Esophagus mucosa (tissue), 1 donor: Measurements from ENCODE around the gene TLR4. TPM values are rescaled to one million over a fixed set of nuclear protein-coding genes. Genes with fewer than 3 reads are reported as not detected.

Experiments used
- ATAC-seq: fragments of 200-7000 bp; cut with Tn5 transposase; one replicate; pipeline ENCODE4 v1.9.1; 2020
- total RNA-seq: library from RNA; stranded (reverse); gene quantifications from one replicate; pipeline ENCODE4 v1.2.4, GENCODE V29; 2023
- donor health status: DM: yes; HTN: yes; CAD: no.

The TLR4 gene
- total RNA-seq: 1.0 TPM

GRCh38 chr9:117704024-117704575 is at the start of gene TLR4:
Gene TLR4 (plus strand): TSS chr9:117704403. CDS start chr9:117704473, 70 bp downstream.
- peak; percentile 68 for ATAC-seq

GRCh38 chr9:117656002-117656401 is 48.2 kb upstream of the TLR4 start:
- no peak for ATAC-seq

DNA sequence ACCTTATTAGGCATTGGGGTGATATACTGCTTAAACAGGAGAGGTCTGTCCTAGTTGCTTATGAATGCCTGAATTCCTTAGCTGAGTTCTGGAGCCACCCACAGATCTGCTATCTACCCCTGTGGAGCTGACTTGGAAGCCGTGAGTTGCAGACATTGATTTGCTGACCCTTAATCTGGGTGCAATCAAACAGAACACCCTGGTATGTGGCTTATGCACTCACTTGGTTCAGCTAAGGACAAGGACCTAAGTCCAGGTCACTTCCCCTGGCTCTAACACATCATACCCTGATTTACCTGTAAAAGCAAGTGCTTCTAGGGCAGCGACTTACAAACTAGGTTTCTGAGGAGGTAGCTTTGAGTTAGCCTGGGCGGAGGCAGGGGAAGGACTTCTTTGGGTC is 41.6 kb upstream of the TLR4 start:
- no peak for ATAC-seq

DNA sequence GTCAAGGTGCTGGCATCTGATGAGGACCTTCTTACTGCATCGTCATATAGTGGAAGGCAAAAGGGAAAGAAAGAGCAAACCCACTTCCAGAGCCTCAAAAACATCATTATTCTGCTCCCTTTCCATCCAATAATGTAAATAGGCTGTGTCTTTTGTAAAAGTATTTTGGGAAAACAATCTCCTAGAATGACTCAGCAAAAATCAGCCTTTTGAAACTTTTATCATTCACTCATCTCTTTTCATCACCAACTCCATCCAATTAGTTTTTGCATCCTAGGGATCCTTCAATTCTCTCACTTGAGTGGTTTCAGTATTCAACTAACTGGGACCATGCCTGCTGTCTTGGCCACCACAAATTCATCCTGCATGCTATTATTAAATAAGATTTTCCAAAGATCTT is 39.8 kb upstream of the TLR4 start:
- ATAC-seq: no peak

DNA sequence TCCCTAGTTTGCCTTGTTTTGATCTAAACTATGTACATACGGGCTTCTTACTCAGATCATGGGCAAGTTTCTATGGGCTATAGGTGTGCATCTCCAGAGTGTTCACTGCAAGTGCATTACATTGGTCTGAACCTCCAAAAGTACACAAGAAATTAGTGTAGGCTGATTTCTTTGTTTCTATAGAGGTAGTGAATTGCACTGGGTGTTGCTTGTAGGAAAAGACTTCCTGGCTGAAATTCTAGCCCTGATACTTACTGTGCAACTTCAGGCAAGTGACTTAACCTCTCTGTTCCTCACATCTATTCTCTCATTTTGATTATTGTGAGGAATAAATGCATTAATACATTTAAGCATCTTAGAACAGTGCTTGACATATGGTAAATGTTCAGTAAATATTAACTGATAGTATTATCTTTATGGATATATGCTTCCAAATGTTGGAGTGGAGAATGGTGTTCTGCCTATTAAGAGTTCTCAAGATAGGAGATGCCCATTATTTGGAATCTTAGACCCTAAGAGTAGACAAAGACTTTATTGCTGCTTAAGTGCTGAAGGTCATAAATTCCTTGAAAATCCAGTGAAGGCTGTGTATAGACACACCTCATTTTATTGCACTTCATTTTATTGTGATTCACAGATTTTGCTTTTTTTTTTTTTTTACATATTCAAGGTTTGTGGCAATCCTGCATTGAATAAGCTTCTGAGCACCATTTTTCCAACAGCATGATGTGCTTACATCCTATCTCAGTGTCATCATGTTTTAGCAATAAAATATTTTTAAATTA is 38.4 kb upstream of the TLR4 start:
- ATAC-seq: no peak

DNA sequence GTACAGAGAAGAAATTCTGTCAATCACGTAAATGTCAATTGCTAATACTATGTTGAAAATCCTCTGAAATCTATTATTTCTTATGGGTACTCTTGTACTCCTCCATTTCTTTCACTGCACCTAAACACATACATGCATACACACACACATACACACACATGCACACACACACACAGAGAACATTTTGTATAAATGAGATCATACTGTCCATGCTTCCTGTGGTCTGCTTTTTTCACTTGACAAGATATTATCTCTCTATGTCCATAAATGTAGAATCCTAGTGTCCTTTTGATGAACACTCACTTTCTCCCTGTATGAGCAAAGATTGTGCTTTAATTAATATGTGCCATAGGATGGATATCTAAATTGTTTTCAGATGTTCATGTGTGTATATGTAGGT is 32.7 kb upstream of the TLR4 start:
- ATAC-seq: no peak

DNA sequence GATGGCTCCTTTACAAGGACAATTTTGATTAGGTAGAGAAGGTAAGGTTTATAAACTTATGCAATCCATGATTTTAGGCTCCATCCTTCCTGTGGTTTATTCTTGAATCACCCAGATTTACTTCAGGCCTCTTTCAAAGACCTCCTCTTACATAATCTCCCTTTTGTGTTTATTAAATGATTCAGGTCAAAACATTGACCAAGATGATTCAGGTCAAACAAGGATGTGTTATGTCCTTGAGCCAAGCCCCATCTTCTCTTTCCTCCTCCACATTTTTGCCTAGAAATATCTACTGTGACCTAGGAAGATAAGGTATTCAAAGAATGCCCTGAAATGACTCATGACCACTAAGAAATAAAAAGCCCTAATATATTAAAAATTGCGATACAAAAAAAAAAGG is 31.8 kb upstream of the TLR4 start:
- no peak for ATAC-seq

DNA sequence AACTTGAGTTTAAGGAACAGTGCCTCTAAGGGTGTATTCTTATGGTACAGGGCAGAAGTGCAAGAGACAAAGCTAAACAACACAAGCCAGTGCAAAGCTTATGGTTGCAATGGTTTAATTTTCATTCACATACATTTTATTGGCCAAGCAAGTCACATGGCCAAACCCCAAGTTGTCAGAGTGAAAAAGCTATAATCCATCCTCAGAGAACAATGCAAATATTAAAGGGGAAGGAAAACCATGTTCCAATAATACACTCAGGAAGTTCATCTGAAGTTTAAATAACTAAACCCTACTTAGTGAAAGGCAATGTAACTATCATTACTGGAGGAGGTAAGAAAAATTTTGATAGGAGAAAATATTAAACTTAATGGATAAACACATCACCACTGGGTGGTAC is 26.6 kb upstream of the TLR4 start:
- ATAC-seq: no peak

- ATAC-seq: no peak
Measured at GRCh38 chr9:117678871-117679270, 25.3 kb upstream of the TLR4 start.

- no peak for ATAC-seq
Measured at GRCh38 chr9:117679416-117679815, 24.8 kb upstream of the TLR4 start.

DNA sequence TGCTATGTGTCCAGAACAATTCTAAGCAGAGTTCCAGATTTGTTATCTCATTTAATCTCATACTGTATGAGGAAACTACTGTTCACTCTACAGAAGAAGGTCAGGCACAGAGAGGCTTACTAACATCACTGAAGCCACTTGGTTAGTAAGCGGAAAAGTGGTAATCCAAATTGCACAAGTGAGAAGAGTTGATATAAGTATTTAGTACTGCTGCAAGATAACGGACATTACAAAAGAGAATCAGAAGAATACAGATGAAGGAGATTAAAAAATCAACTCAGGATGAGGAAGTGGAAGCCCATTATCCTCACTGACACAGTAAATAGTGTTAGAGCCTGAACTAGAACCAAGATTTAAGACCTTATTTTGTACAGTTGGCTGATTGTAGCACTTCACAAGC is 22.3 kb upstream of the TLR4 start:
- no peak for ATAC-seq

DNA sequence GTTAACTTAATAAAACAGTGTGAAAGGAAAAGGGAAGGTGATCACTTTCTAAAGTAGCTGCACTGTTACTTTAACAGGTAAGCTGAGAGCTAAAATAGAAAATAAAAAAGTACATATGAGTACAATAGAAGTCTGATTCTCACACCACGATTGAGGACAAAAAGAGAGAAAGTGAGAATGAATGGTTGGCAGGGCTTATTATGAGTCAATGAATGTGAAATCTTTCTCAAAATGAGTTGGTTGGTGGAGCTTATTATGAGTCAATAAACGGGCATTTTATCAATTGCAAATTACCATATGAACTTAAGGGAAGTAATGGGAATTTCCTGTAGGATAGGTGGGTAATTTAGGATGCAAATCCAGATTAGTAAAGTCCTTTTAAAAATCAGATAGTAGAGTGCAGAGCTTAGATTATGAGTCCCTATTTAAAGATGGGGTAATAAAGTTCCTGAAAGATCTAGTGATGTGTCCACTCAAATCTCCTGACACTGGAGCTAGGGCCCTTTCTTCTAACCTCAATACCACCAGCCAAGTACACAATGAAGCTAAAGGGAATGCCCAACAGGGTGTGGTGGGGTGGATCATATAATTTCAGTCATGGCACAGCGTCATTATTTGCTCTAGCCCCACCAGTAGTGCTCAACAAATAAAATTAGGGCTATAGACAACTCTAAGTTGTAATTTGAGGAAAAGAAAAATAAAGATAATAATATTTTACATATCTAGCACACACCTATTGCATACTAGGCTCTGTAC is 21.1 kb upstream of the TLR4 start:
- no peak for ATAC-seq

GRCh38 chr9:117687532-117687931 is 16.7 kb upstream of the TLR4 start:
- no peak for ATAC-seq

- no peak for ATAC-seq
Measured at GRCh38 chr9:117691367-117691766, 12.8 kb upstream of the TLR4 start.

- no peak for ATAC-seq
Measured at GRCh38 chr9:117696154-117696553, 8.0 kb upstream of the TLR4 start.

DNA sequence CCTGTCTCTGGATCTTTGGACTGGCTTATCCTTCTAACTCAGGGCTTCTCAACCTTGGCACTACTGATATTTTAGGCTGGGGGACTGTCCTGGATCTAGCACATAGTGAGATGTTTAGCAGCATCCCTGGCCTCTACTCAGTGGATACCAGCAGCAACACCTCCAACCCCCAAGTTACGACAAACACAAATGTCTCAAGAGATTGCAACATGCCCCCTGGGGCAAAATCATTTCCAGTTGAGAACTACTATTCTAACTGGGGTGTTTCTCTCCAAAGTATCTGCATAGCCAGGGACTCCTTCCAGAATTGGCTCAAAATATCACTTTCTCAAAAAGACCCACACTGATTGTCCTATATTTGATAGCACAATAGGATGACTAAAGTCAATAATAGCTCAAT is 7.2 kb upstream of the TLR4 start:
- no peak for ATAC-seq

GRCh38 chr9:117703537-117703936 is 666 bp upstream of the TLR4 start:
- ATAC-seq: no peak

DNA sequence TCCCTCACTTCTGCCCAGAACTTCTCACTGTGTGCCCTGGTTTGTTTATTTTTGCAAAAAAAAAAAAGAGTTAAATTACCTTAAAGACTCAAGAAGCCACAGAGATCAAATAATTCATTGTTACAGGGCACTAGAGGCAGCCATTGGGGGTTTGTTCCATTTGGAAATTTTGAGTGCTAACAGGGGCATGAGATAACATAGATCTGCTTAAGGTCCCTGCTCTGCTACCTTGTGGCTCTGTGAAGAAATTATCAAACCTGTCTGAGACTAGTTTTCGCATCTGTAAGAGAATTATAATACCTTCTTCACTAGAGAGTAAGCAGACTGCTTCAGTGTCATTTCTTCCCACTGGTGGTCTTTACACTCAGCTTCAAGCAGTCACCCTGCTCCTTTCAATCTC is 394 bp downstream of the TLR4 start:
- ATAC-seq: no peak

DNA sequence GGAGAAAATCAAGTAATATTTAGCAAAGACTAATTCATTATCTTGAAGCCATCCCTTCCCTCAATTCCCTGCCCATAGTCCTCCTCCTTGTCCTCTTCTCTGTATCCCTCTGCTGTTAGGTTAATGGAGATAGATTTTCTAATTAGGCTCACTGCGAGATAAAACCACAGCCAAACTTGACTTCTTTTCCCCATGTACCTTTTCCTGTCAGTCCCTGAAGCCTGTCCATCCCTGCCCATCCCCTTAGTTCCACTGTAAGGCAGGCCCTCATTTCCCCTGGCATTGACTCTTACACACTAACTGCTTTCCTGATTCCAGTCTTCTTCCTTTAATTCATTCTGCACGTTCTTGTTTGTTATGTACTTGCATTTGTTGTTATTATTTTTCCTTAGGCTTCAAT is 1.2 kb downstream of the TLR4 start:
- ATAC-seq: no peak

DNA sequence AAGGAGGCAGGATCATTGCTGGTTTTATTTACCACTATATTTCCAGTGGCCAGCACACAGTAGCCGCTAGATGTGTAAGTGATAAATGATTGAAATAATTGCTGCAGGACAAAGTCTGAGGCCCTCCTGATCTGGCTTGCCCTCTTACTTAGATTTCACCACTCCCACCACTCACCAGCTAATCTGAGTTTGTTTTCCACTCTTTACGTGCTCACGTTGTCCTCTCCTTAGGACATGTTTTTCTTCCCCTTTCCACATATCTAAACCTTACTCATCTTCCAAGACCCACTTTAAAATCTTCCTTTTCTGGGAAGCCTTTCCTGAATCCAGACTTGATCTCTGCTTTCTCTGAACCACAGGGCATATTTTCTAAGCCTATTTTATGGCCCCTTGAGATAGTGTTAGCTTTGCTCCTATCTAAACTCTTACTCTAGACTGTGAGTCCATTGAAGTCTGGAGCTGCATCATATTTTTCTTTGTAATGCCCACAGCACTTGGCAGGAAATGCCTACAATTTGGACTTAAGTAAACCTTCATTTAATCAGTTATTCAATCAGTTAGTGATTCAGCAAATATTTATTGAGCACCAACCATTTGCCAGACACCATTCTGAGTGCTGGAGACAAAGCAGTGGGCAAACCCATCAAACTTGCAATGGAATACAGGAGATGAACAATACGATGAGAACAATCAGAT is 2.4 kb downstream of the TLR4 start:
- ATAC-seq: no peak

GRCh38 chr9:117707561-117707960 is 3.4 kb downstream of the TLR4 start:
- ATAC-seq: no peak

DNA sequence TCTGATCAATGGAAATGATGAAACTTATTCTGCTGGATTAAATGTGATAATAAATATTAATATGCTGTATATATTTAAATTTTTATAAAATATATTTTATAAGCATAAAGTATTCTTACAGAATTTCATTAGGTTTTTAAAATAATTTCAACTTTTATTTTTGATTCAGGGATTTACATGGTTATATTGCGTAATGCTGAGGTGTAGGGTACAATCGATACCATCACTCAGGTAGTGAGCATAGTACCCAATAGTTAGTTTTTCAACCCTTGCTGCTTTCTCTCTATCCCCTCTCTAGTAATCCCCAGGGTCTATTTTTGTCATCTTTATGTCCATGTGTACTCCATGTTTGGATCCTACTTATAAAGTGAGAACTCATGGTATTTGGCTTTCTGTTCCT is 5.7 kb downstream of the TLR4 start:
- ATAC-seq: no peak

DNA sequence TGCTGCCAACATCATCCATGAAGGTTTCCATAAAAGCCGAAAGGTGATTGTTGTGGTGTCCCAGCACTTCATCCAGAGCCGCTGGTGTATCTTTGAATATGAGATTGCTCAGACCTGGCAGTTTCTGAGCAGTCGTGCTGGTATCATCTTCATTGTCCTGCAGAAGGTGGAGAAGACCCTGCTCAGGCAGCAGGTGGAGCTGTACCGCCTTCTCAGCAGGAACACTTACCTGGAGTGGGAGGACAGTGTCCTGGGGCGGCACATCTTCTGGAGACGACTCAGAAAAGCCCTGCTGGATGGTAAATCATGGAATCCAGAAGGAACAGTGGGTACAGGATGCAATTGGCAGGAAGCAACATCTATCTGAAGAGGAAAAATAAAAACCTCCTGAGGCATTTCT is 10.1 kb downstream of the TLR4 start:
- no peak for ATAC-seq
